ENCODE results near the gene MAPK11.

MAPK11 gene

GRCh38 chr22:50304528-50305392 is 34.6 kb upstream of the MAPK11 start:
- Histone ChIP-seq H2BK5ac (ENCODE audit: low read depth, low read length, poor library complexity, severe bottlenecking) (peak overlapping the region; percentile 93), H3K14ac (ENCODE audit: low read length in 2 of 2) (peak overlapping the region in 1 of 2 experiments; percentile 97), H4K91ac (ENCODE audit: low read length) (peak overlapping the region; percentile 98), H2AK5ac (ENCODE audit: low read length, severe bottlenecking) (peak overlapping the region; percentile 96), H2BK12ac (ENCODE audit: low read length in 2 of 2) (peak overlapping the region; percentile 97 to 98), H2BK15ac (ENCODE audit: low read depth, poor library complexity, severe bottlenecking) (peak overlapping the region; percentile 98), H3K36me3 (ENCODE audit: control insufficient read depth in 1 of 2, insufficient read depth in 2 of 2, low read depth in 1 of 2, low read length in 2 of 2) (peaks cover 8 to 53% of the 10 kb centered on the region in 2 experiments), H3K23ac (ENCODE audit: low read length in 2 of 2) (peak overlapping the region in 1 of 2 experiments; percentile 56), H3K4me1 (ENCODE audit: control insufficient read depth, insufficient read depth, low read depth, low read length) (peaks cover 75% of the 10 kb centered on the region), H3K27ac (ENCODE audit: low read length, poor library complexity, severe bottlenecking) (peak overlapping the region; percentile 92), H3K4ac (ENCODE audit: low read depth in 1 of 2, low read length in 2 of 2) (peak overlapping the region; percentile 68 to 75), H2AFZ (ENCODE audit: low read depth, low read length) (no peak overlapping the region), H3K9ac (ENCODE audit: low read length) (peak overlapping the region; percentile 97), H3K4me3 (ENCODE audit: insufficient read depth in 1 of 2, low read depth in 1 of 2, low read length in 2 of 2) (peak overlapping the region in 1 of 2 experiments; percentile 89), H3K9me3 (ENCODE audit: control insufficient read depth, low read length) (no peaks in the 10 kb centered on the region), H4K8ac (ENCODE audit: low read length) (peak overlapping the region; percentile 88), H2BK120ac (ENCODE audit: low read depth, low read length) (peak overlapping the region; percentile 96), H3K4me2 (ENCODE audit: low read length, poor library complexity, severe bottlenecking) (peak overlapping the region; percentile 56), H3K79me1 (replicated peaks; ENCODE audit: low read length, poor library complexity, severe bottlenecking) (no peaks in the 10 kb centered on the region), H3K27me3 (ENCODE audit: control insufficient read depth in 1 of 2, insufficient read depth in 1 of 2, low read length in 2 of 2) (no peaks in the 10 kb centered on the region), H3K18ac (ENCODE audit: low read depth in 1 of 2, low read length in 2 of 2) (peak overlapping the region; percentile 78 to 98)
- 72% methylated on average over 18 of the region's 22 CpGs for WGBS
- DNase-seq, result no peak

GRCh38 chr22:50303848-50304527 is 33.8 kb upstream of the MAPK11 start:
- DNase-seq, result no peak
- Histone ChIP-seq H3K36me3 (ENCODE audit: control insufficient read depth in 1 of 2, insufficient read depth in 2 of 2, low read depth in 1 of 2, low read length in 2 of 2) (peaks cover 8 to 57% of the 10 kb centered on the region in 2 experiments), H3K27ac (ENCODE audit: low read length, poor library complexity, severe bottlenecking) (peak overlapping the region; percentile 92), H3K14ac (ENCODE audit: low read length in 2 of 2) (peak overlapping the region; percentile 5 to 47), H3K4me1 (ENCODE audit: control insufficient read depth, insufficient read depth, low read depth, low read length) (peaks cover 78% of the 10 kb centered on the region), H3K23ac (ENCODE audit: low read length in 2 of 2) (peak overlapping the region in 1 of 2 experiments; percentile 19), H3K9me3 (ENCODE audit: control insufficient read depth, low read length) (no peaks in the 10 kb centered on the region), H2BK15ac (ENCODE audit: low read depth, poor library complexity, severe bottlenecking) (peak overlapping the region; percentile 98), H3K18ac (ENCODE audit: low read depth in 1 of 2, low read length in 2 of 2) (peak overlapping the region; percentile 78 to 83), H3K4me2 (ENCODE audit: low read length, poor library complexity, severe bottlenecking) (peak overlapping the region; percentile 56), H4K8ac (ENCODE audit: low read length) (peak overlapping the region; percentile 88), H3K79me1 (replicated peaks; ENCODE audit: low read length, poor library complexity, severe bottlenecking) (no peaks in the 10 kb centered on the region), H3K4me3 (ENCODE audit: insufficient read depth in 1 of 2, low read depth in 1 of 2, low read length in 2 of 2) (peak overlapping the region in 1 of 2 experiments; percentile 3), H2AK5ac (ENCODE audit: low read length, severe bottlenecking) (peak overlapping the region; percentile 79), H2BK5ac (ENCODE audit: low read depth, low read length, poor library complexity, severe bottlenecking) (peak overlapping the region; percentile 71), H3K4ac (ENCODE audit: low read depth in 1 of 2, low read length in 2 of 2) (peak overlapping the region; percentile 75 to 86), H2BK12ac (ENCODE audit: low read length in 2 of 2) (peak overlapping the region; percentile 64 to 79), H3K9ac (ENCODE audit: low read length) (peak overlapping the region; percentile 37), H3K27me3 (ENCODE audit: control insufficient read depth in 1 of 2, insufficient read depth in 1 of 2, low read length in 2 of 2) (no peaks in the 10 kb centered on the region), H2BK120ac (ENCODE audit: low read depth, low read length) (peak overlapping the region; percentile 96), H2AFZ (ENCODE audit: low read depth, low read length) (no peak overlapping the region), H4K91ac (ENCODE audit: low read length) (peak overlapping the region; percentile 80)
- WGBS, result 63% methylated on average over 11 of the region's 11 CpGs

DNA sequence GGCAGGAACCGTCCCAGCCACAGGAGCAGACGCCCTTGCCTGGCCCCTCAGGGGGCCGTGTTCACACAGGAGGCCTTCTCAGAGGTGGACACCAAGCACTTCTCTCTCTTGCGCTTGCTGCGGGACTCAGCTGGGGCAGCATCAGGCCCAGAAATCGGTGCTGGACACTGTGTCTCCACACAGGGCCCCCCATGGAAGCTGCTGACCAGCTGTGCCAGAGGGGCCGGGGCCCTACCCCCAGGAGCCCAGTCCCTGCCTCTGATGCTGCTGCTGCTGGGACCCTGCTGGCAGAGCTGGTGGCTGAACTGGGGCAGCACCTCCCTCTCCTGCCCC is 33.3 kb upstream of the MAPK11 start:
- peak overlapping the region; percentile 35 to 78 for H3K18ac ChIP-seq (ENCODE audit: low read depth in 1 of 2, low read length in 2 of 2)
- WGBS, result 90% methylated on average over 7 of the region's 7 CpGs

DNA sequence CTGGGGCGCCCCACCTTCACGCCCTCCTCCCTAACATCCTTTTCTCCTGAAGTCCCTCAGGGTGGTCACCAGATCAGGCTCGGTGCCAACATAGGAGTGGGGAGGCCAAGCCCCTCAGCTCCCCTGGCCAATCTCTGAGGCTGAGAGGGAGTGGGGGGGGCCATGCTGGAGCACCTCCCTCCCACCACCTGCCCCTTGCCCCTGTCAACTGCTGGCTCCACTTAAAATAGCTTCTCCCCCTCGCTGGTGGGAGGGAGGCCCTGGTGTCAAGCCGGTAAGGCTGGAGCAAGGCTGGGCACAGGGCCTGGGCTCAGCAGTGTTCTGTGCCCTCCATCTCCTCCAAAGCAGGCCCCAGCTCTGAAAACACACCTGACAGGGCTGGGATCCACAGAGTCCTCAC is 32.4 kb upstream of the MAPK11 start:
- H3K79me1 ChIP-seq (replicated peaks; ENCODE audit: low read length, poor library complexity, severe bottlenecking), result no peaks in the 10 kb centered on the region

More for the DNA sequence above, 33.3 kb upstream of the MAPK11 start:
- H3K14ac ChIP-seq (ENCODE audit: low read length in 2 of 2), result peak overlapping the region; percentile 5 to 47
- H3K27me3 ChIP-seq (ENCODE audit: control insufficient read depth in 1 of 2, insufficient read depth in 1 of 2, low read length in 2 of 2), result no peaks in the 10 kb centered on the region
- H3K4ac ChIP-seq (ENCODE audit: low read depth in 1 of 2, low read length in 2 of 2), result peak overlapping the region; percentile 56 to 86
- H2BK15ac ChIP-seq (ENCODE audit: low read depth, poor library complexity, severe bottlenecking), result no peak overlapping the region
- H3K9ac ChIP-seq (ENCODE audit: low read length), result peak overlapping the region; percentile 37
- H3K4me2 ChIP-seq (ENCODE audit: low read length, poor library complexity, severe bottlenecking), result peak overlapping the region; percentile 46
- H3K4me1 ChIP-seq (ENCODE audit: control insufficient read depth, insufficient read depth, low read depth, low read length), result peaks cover 78% of the 10 kb centered on the region
- peak overlapping the region; percentile 92 for H3K27ac ChIP-seq (ENCODE audit: low read length, poor library complexity, severe bottlenecking)
- peak overlapping the region; percentile 80 for H4K91ac ChIP-seq (ENCODE audit: low read length)
- peak overlapping the region in 1 of 2 experiments; percentile 24 for H2BK12ac ChIP-seq (ENCODE audit: low read length in 2 of 2)
- no peak overlapping the region for H3K4me3 ChIP-seq (ENCODE audit: insufficient read depth in 1 of 2, low read depth in 1 of 2, low read length in 2 of 2)
- H3K23ac ChIP-seq (ENCODE audit: low read length in 2 of 2), result no peak overlapping the region
- H2AFZ ChIP-seq (ENCODE audit: low read depth, low read length), result no peak overlapping the region
- no peak overlapping the region for H2BK5ac ChIP-seq (ENCODE audit: low read depth, low read length, poor library complexity, severe bottlenecking)
- no peak overlapping the region for H4K8ac ChIP-seq (ENCODE audit: low read length)
- H3K36me3 ChIP-seq (ENCODE audit: control insufficient read depth in 1 of 2, insufficient read depth in 2 of 2, low read depth in 1 of 2, low read length in 2 of 2), result peaks cover 8 to 60% of the 10 kb centered on the region in 2 experiments
- peak overlapping the region; percentile 54 for H2BK120ac ChIP-seq (ENCODE audit: low read depth, low read length)
- no peaks in the 10 kb centered on the region for H3K9me3 ChIP-seq (ENCODE audit: control insufficient read depth, low read length)
- H2AK5ac ChIP-seq (ENCODE audit: low read length, severe bottlenecking), result peak overlapping the region; percentile 72
- DNase-seq, result no peak
- H3K79me1 ChIP-seq (replicated peaks; ENCODE audit: low read length, poor library complexity, severe bottlenecking), result no peaks in the 10 kb centered on the region

More for the DNA sequence above, 32.4 kb upstream of the MAPK11 start:
- Histone ChIP-seq H2BK12ac (ENCODE audit: low read length in 2 of 2) (no peak overlapping the region), H3K14ac (ENCODE audit: low read length in 2 of 2) (peak overlapping the region in 1 of 2 experiments; percentile 31), H2AK5ac (ENCODE audit: low read length, severe bottlenecking) (no peak overlapping the region), H3K18ac (ENCODE audit: low read depth in 1 of 2, low read length in 2 of 2) (peak overlapping the region in 1 of 2 experiments; percentile 42), H2AFZ (ENCODE audit: low read depth, low read length) (no peak overlapping the region), H3K36me3 (ENCODE audit: control insufficient read depth in 1 of 2, insufficient read depth in 2 of 2, low read depth in 1 of 2, low read length in 2 of 2) (peaks cover 8 to 66% of the 10 kb centered on the region in 2 experiments), H3K4me1 (ENCODE audit: control insufficient read depth, insufficient read depth, low read depth, low read length) (peaks cover 79% of the 10 kb centered on the region), H4K91ac (ENCODE audit: low read length) (peak overlapping the region; percentile 34), H2BK120ac (ENCODE audit: low read depth, low read length) (no peak overlapping the region), H3K27me3 (ENCODE audit: control insufficient read depth in 1 of 2, insufficient read depth in 1 of 2, low read length in 2 of 2) (no peaks in the 10 kb centered on the region), H2BK15ac (ENCODE audit: low read depth, poor library complexity, severe bottlenecking) (no peak overlapping the region), H3K9ac (ENCODE audit: low read length) (peak overlapping the region; percentile 38), H3K27ac (ENCODE audit: low read length, poor library complexity, severe bottlenecking) (peak overlapping the region; percentile 12), H3K4me3 (ENCODE audit: insufficient read depth in 1 of 2, low read depth in 1 of 2, low read length in 2 of 2) (no peak overlapping the region), H2BK5ac (ENCODE audit: low read depth, low read length, poor library complexity, severe bottlenecking) (no peak overlapping the region), H3K4me2 (ENCODE audit: low read length, poor library complexity, severe bottlenecking) (no peak overlapping the region), H4K8ac (ENCODE audit: low read length) (peak overlapping the region; percentile 59), H3K9me3 (ENCODE audit: control insufficient read depth, low read length) (no peaks in the 10 kb centered on the region), H3K23ac (ENCODE audit: low read length in 2 of 2) (no peak overlapping the region), H3K4ac (ENCODE audit: low read depth in 1 of 2, low read length in 2 of 2) (peak overlapping the region in 1 of 2 experiments; percentile 25)
- DNase-seq, result no peak
- WGBS, result 67% methylated on average over 2 of the region's 5 CpGs
